GM12872 (cell line): Measurements from ENCODE around the gene NFASC.

Experiments used
- TF ChIP-seq, protein P1 (sequence below): IDR thresholded peaks from 3 replicates; pipeline ENCODE4 v1.5.1; 2011; ENCODE audit warnings: low read depth, mild to moderate bottlenecking, low read length, moderate library complexity; ENCODE audit not compliant: insufficient read depth

The NFASC gene

GRCh38 chr1:205044741-205045140 is 174.1 kb downstream of the NFASC start:
- TF ChIP-seq, protein P1, sequence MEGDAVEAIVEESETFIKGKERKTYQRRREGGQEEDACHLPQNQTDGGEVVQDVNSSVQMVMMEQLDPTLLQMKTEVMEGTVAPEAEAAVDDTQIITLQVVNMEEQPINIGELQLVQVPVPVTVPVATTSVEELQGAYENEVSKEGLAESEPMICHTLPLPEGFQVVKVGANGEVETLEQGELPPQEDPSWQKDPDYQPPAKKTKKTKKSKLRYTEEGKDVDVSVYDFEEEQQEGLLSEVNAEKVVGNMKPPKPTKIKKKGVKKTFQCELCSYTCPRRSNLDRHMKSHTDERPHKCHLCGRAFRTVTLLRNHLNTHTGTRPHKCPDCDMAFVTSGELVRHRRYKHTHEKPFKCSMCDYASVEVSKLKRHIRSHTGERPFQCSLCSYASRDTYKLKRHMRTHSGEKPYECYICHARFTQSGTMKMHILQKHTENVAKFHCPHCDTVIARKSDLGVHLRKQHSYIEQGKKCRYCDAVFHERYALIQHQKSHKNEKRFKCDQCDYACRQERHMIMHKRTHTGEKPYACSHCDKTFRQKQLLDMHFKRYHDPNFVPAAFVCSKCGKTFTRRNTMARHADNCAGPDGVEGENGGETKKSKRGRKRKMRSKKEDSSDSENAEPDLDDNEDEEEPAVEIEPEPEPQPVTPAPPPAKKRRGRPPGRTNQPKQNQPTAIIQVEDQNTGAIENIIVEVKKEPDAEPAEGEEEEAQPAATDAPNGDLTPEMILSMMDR, result no peak

DNA sequence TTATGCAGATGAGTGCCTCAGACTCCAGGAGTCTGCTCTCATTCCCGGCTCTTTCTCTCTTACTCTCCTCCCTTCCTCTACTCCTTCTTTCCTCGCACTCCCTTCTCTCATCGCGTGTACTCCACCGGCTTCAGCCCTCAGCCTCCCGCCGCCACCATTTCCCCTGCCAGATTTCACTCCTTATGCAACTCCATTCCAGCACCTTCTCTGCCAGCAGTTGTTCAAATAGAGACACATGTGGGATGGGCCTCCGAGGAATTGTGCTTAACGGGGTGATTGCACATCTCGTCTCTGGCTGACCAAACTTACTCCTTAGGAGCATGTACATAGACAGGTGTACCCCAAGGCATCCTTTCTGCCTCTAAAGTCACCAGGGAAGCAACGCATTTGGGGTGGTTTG is 174.5 kb downstream of the NFASC start:
- TF ChIP-seq, protein P1, result no peak

GRCh38 chr1:205046870-205047269 is 176.2 kb downstream of the NFASC start:
- TF ChIP-seq, protein P1, result no peak

DNA sequence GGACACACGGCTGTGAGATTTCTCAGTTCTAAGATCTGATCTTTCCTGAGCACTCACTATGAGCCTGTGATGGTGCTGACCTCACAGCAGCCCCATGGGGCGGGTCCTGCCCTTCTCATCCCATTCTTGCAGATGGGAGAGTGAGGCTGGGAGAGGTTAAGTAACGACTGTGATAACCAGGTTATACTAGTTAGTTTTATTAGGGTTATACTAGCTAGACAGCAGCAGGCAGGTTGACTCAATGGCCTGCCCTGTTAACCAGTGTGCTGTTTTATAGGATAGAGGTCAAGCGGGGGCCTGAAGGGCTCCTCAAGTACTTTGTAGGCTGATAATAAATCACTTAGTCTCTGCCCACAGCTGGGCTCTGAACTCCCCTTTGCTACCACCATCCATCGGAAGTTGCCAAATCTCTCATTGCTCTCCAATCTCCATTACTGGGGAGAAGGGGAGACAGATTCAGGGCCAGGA is 177.1 kb downstream of the NFASC start:
- TF ChIP-seq, protein P1, result no peak

DNA sequence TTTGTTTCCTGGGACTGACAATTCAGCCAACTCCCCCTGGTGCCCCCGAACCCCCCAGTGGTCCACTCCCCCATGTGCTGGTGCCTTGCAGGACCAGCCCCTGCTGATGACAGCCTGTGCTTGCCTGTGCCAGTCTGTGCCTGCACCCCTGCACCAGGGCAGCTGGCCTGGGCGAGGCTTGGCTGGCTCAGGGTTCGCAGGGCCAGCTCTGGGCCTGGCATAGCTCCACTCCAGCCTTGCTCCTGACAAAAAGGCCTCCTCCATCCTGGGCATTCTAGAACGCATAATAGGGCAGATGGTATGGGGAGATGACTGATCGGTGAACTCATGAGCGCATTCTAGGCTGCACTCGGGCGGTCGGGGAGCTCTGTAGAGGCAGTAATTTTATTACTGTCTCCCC is 177.7 kb downstream of the NFASC start:
- TF ChIP-seq, protein P1, result no peak

DNA sequence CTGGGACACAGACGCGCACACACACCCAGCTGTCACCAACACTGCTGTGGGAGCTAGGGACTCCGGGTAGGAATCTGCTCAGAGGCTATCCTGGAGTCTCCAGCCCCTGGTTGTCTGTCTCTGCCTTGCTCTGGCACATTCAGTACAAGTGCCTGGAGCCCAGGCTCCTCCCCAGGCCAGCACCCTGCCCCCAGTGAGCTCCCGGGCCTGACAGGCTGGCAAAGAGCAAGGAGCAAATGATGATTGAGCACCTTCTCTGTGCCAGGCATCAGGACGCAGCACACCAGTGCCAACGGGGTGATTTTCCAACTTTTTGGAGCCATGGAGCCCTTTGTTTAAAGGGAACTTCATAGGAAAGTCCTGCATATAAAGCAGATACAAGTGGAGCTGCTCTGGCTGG is 178.8 kb downstream of the NFASC start:
- TF ChIP-seq, protein P1, result no peak

DNA sequence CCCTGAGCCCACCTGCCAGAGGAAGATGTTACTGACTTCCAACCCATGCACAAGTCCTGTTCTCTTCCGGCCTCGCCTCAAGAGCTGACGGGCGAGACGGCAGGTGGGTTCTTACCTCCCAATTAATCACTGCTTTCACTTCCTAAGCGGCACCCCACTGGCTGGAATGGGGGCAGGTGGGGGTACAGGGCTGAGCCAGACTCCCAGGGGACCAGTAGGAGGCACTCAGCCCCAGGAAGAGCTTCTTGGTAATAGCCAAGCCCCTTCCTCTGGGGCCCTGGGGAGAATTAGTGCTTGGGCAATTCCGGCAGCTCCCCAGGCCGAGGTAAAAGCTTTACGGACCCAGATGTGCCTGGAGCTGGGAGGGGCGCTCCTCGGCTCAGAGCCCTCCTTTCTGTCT is 182.0 kb downstream of the NFASC start:
- TF ChIP-seq, protein P1, result no peak

- TF ChIP-seq, protein P1, result no peak
These were observed 182.6 kb downstream of the NFASC start for GRCh38 chr1:205053296-205053695.
